GM23338 (cell line): ENCODE results near the gene CYP4F2. TPM values are rescaled to one million over a fixed set of nuclear protein-coding genes. Genes with fewer than 3 reads are reported as not detected.
"Not testable (repeated sequence)": the region's sequence is repeated elsewhere in the genome, so short reads cannot be mapped to it uniquely, and the experiment has no call there.

Experiments used
- ATAC-seq: fragments of 200-7000 bp; cut with Tn5 transposase; 3 replicates; pipeline ENCODE4 v1.9.1; 2020
- DNase-seq: peaks from one replicate; pipeline ENCODE4 v3.0.0-alpha.2; 2015; ENCODE audit warnings: low spot score
- H2AFZ ChIP-seq: fragments of 200-600 bp; sonication (generic); 2 replicates; pipeline ENCODE4 v1.8.0; 2016; ENCODE audit warnings: antibody characterized with exemption, mild to moderate bottlenecking, moderate library complexity
- H3F3A ChIP-seq: fragments of 200-600 bp; sonication (generic); replicated peaks from 2 replicates; pipeline ENCODE4 v1.8.0; 2017; ENCODE audit warnings: antibody characterized with exemption, mixed run types, low read depth
- H3K27ac ChIP-seq: fragments of 200-600 bp; sonication (generic); 2 replicates; pipeline ENCODE4 v1.6.1; 2016; ENCODE audit warnings: low read depth
- H3K27me3 ChIP-seq: fragments of 200-600 bp; sonication (generic); 2 replicates; pipeline ENCODE4 v1.8.0; 2016; ENCODE audit warnings: mild to moderate bottlenecking, mixed run types, moderate library complexity; ENCODE audit not compliant: insufficient read depth
- H3K36me3 ChIP-seq: fragments of 200-600 bp; sonication (generic); 2 replicates; pipeline ENCODE4 v1.8.0; 2016; ENCODE audit warnings: mild to moderate bottlenecking; ENCODE audit not compliant: insufficient read depth
- H3K4me1 ChIP-seq: fragments of 200-600 bp; sonication (generic); 2 replicates; pipeline ENCODE4 v1.8.0; 2016; ENCODE audit warnings: mild to moderate bottlenecking, moderate library complexity; ENCODE audit not compliant: insufficient read depth
- H3K4me2 ChIP-seq: fragments of 200-600 bp; sonication (generic); 2 replicates; pipeline ENCODE4 v1.7.1; 2017; ENCODE audit warnings: mixed run types
- H3K4me3 ChIP-seq: fragments of 200-600 bp; sonication (generic); 2 replicates; pipeline ENCODE4 v1.6.1; 2016; ENCODE audit warnings: mixed run types
- H3K79me2 ChIP-seq: fragments of 200-600 bp; sonication (generic); replicated peaks from 2 replicates; pipeline ENCODE4 v1.8.0; 2017; ENCODE audit warnings: mild to moderate bottlenecking; ENCODE audit not compliant: insufficient read depth
- H3K9me2 ChIP-seq: fragments of 200-600 bp; sonication (generic); 2 replicates; pipeline ENCODE4 v1.8.0; 2017; ENCODE audit not compliant: insufficient read depth
- H4K20me1 ChIP-seq: fragments of 200-600 bp; sonication (generic); replicated peaks from 2 replicates; pipeline ENCODE4 v1.8.0; 2017; ENCODE audit warnings: mild to moderate bottlenecking; ENCODE audit not compliant: insufficient read depth
- H3K27ac Mint-ChIP-seq: 2 replicates; pipeline ENCODE4 v1.8.0; 2020; ENCODE audit warnings: inconsistent platforms, mild to moderate bottlenecking, moderate library complexity, mixed read lengths
- H3K27me3 Mint-ChIP-seq: 3 replicates; pipeline ENCODE4 v1.8.0; 2022; ENCODE audit warnings: low read depth, mild to moderate bottlenecking, moderate library complexity, mixed read lengths, inconsistent platforms; ENCODE audit not compliant: insufficient read depth, poor library complexity
- H3K36me3 Mint-ChIP-seq: 3 replicates; pipeline ENCODE4 v1.8.0; 2021; ENCODE audit warnings: low read depth, mild to moderate bottlenecking, inconsistent platforms, moderate library complexity, mixed read lengths
- H3K4me1 Mint-ChIP-seq: 3 replicates; pipeline ENCODE4 v1.8.0; 2020; ENCODE audit warnings: mild to moderate bottlenecking, inconsistent platforms, mixed read lengths
- H3K4me3 Mint-ChIP-seq: 3 replicates; pipeline ENCODE4 v1.8.0; 2021; ENCODE audit warnings: moderate library complexity, mild to moderate bottlenecking, inconsistent platforms, mixed read lengths
- H3K9me3 Mint-ChIP-seq: 3 replicates; pipeline ENCODE4 v1.8.0; 2020; ENCODE audit warnings: moderate library complexity, mild to moderate bottlenecking, inconsistent platforms, mixed read lengths
- CTCF ChIP-seq, 2 experiments: fragments of 200-600 bp in 1 of 2; sonication (generic) in 1 of 2; conservative IDR thresholded peaks; 2 replicates each; pipeline versions ENCODE4 v1.5.1 to v1.6.1; 2016 to 2017; ENCODE audit warnings: antibody characterized with exemption in 2 of 2, low read depth in 2 of 2, mild to moderate bottlenecking in 2 of 2, moderate library complexity in 1 of 2
- EZH2phosphoT487 ChIP-seq: fragments of 200-600 bp; sonication (generic); IDR thresholded peaks from one replicate; pipeline ENCODE4 v1.8.1; 2018; ENCODE audit warnings: antibody characterized with exemption; ENCODE audit not compliant: unreplicated experiment
- NANOG ChIP-seq: IDR thresholded peaks from 2 replicates; pipeline ENCODE4 v1.6.1; 2016; ENCODE audit warnings: antibody characterized with exemption, borderline replicate concordance
- ZNF114 ChIP-seq: fragments of 250-450 bp; sonication (Bioruptor Pico); IDR thresholded peaks from 2 replicates; pipeline ENCODE4 v1.5.0; 2020; ENCODE audit warnings: mild to moderate bottlenecking, moderate library complexity
- polyA plus RNA-seq: library from polyadenylated mRNA; unstranded; fragments of >200 nt; fragmentation: Nextera tagmentation; extraction: Ambion mirVana; gene quantifications from 2 replicates; pipeline ENCODE4 v1.2.1, GENCODE V29; 2016
- total RNA-seq: library from RNA; depleted of rRNA; stranded (reverse); fragments of >200 nt; shearing (Covaris generic); gene quantifications from 2 replicates; pipeline ENCODE4 v1.2.3, GENCODE V29; 2014
- TF ChIP-seq, protein P1 (sequence below): IDR thresholded peaks from 2 replicates; pipeline ENCODE4 v1.6.1; 2016; ENCODE audit warnings: antibody characterized with exemption

CYP4F2 gene
- total and polyA plus RNA-seq, 2 experiments from 2014 or later: not detected

DNA sequence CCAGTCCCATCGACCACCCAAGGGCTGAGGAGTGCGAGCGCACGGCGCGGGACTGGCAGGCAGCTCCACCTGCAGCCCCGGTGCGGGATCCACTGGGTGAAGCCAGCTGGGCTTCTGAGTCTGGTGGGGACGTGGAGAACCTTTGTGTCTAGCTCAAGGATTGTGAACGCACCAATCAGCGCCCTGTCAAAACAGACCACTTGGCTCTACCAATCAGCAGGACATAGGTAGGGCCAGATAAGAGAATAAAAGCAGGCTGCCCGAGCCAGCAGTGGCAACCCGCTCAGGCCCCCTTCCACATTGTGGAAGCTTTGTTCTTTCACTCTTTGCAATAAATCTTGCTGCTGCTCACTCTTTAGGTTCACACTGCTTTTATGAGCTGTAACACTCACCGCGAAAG lies 2.2 kb upstream of the CYP4F2 start:
- H3K4me1 ChIP-seq, H3K27me3 Mint-ChIP-seq, H3K36me3 ChIP-seq, H3K4me3 ChIP-seq, H3F3A ChIP-seq, H3K79me2 ChIP-seq, H3K4me2 ChIP-seq, H3K4me3 Mint-ChIP-seq, H3K27ac ChIP-seq, DNase-seq, H3K4me1 Mint-ChIP-seq, H2AFZ ChIP-seq, H3K27me3 ChIP-seq, H4K20me1 ChIP-seq, H3K9me2 ChIP-seq, ATAC-seq, H3K27ac Mint-ChIP-seq: not testable (repeated sequence)
- peaks cover 92% of the 10 kb centered on the region for H3K9me3 Mint-ChIP-seq
- peaks cover 50% of the 10 kb centered on the region for H3K36me3 Mint-ChIP-seq

- not testable (repeated sequence) for H3K4me3 Mint-ChIP-seq, H3K36me3 ChIP-seq, H3K9me2 ChIP-seq, H3K27ac ChIP-seq, H3K4me1 Mint-ChIP-seq, H3K79me2 ChIP-seq, H2AFZ ChIP-seq, H3K27ac Mint-ChIP-seq, H3K4me1 ChIP-seq, H3F3A ChIP-seq, ATAC-seq, DNase-seq, H3K27me3 ChIP-seq, H3K27me3 Mint-ChIP-seq, H3K4me3 ChIP-seq, H4K20me1 ChIP-seq, H3K4me2 ChIP-seq
- Mint-ChIP-seq H3K36me3 (peaks cover 50% of the 10 kb centered on the region), H3K9me3 (peaks cover 92% of the 10 kb centered on the region)
Measured at GRCh38 chr19:15899561-15899960, 1.7 kb upstream of the CYP4F2 start.

DNA sequence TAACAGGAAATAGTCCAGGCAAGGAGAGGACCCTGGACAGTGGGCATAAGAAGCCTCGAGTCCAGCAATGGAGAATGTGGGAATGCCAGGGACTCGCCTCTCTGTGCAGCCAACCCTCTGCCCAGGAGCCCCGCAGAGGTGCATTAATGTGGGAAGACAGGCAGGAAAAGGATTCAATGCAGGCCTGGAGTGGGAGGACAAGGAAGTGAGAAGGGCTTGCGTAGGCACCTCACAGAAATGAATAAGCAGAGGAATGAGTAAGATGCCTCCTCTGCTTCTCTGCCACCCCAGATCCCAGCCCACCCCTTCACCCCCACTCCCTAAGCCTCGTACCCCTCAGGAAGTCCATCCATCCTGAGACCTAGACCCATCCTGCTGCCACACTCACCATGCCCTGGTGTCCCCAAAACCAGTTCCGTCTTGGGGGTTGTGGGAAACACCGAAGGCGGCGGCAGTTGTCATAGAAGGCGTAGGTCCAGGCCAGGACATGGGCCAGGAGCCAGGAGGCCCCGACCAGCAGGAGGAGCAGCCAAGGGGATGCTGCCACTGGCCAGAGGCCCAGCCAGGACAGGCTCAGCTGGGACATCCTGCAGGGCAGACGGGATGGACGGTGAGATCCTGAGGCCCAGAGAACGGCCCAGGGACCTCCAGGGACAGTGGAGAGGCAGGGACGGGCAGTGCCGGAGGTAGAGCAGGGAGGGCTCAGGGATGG lies 692 bp downstream of the CYP4F2 start:
- no peak for ATAC-seq
- no peak for DNase-seq
- Mint-ChIP-seq H3K9me3 (peaks cover 92% of the 10 kb centered on the region), H3K36me3 (peaks cover 40% of the 10 kb centered on the region), H3K4me3 (no peak overlapping the region), H3K27me3 (peaks cover 8% of the 10 kb centered on the region), H3K27ac (no peak overlapping the region), H3K4me1 (no peaks in the 10 kb centered on the region)
- no peak overlapping the region for H3K4me2 ChIP-seq
- H2AFZ ChIP-seq: no peak overlapping the region
- H3K27ac ChIP-seq: no peak overlapping the region
- H3K79me2 ChIP-seq: no peaks in the 10 kb centered on the region
- no peaks in the 10 kb centered on the region for H3F3A ChIP-seq
- H3K9me2 ChIP-seq: no peaks in the 10 kb centered on the region
- H3K27me3 ChIP-seq: no peaks in the 10 kb centered on the region
- no peaks in the 10 kb centered on the region for H4K20me1 ChIP-seq
- no peak for TF ChIP-seq NANOG
- TF ChIP-seq ZNF114 (CRISPR knock-in tag): no peak
- no peak for TF ChIP-seq CTCF (conservative IDR thresholded peaks at IDR 0.05; ENCODE audit: low read depth in 2 of 2)
- TF ChIP-seq, protein P1, sequence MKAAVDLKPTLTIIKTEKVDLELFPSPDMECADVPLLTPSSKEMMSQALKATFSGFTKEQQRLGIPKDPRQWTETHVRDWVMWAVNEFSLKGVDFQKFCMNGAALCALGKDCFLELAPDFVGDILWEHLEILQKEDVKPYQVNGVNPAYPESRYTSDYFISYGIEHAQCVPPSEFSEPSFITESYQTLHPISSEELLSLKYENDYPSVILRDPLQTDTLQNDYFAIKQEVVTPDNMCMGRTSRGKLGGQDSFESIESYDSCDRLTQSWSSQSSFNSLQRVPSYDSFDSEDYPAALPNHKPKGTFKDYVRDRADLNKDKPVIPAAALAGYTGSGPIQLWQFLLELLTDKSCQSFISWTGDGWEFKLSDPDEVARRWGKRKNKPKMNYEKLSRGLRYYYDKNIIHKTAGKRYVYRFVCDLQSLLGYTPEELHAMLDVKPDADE: no peak
- no peak for TF ChIP-seq EZH2phosphoT487
- no peak overlapping the region for H3K4me3 ChIP-seq
- H3K36me3 ChIP-seq: no peaks in the 10 kb centered on the region
- H3K4me1 ChIP-seq: no peaks in the 10 kb centered on the region
